GM12878 (cell line): ENCODE data around the gene PAK5. TPM values are rescaled to one million over a fixed set of nuclear protein-coding genes. Genes with fewer than 3 reads are reported as not detected.

Experiments
- ATAC-seq: fragments of 200-7000 bp; cut with Tn5 transposase; 3 replicates; pipeline ENCODE4 v1.9.1; 2020; ENCODE audit warnings: mild to moderate bottlenecking, moderate library complexity
- BruUV-seq: library from RNA; stranded (reverse); fragments of 400-500 nt; replicated peaks from 2 replicates; lab custom pipeline; 2021; lab: Mats Ljungman, UMichigan
- CTCF ChIA-PET: fragments of 300-600 bp; sonication (Branson Sonifier 250); formaldehyde crosslinking; extraction: SDS; loops from one replicate; lab custom pipeline; 2021; ENCODE audit warnings: inconsistent platforms; lab: Yijun Ruan, JAX
- POLR2A ChIA-PET: fragments of 350-600 bp; formaldehyde crosslinking; extraction: SDS; loops from one replicate; lab custom pipeline; 2021; ENCODE audit warnings: inconsistent platforms; lab: Charles Lee
- RAD21 ChIA-PET: fragments of 300-600 bp; sonication (Branson Sonifier 250); formaldehyde crosslinking; loops from one replicate; lab custom pipeline; 2023; ENCODE audit warnings: antibody characterized with exemption; ENCODE audit not compliant: unreplicated experiment; lab: Charles Lee
- SMC1A ChIA-PET: fragments of 300-600 bp; sonication (Branson Sonifier 250); formaldehyde crosslinking; loops from one replicate; lab custom pipeline; 2023; ENCODE audit not compliant: unreplicated experiment, uncharacterized antibody; lab: Charles Lee
- DNase-seq: peaks from one replicate; pipeline ENCODE4 v3.0.0-alpha.2; 2011; ENCODE audit warnings: low read depth, low spot score
- FAIRE-seq: peaks from 3 replicates; lab custom pipeline; 2011; peaks lifted over from hg19 to GRCh38; lab: Jason Lieb, UNC
- H2AFZ ChIP-seq: 2 replicates; pipeline ENCODE4 v1.6.0; 2011; ENCODE audit warnings: low read depth, low read length, control low read depth; ENCODE audit not compliant: control insufficient read depth
- H3K27ac ChIP-seq: 2 replicates; pipeline ENCODE4 v1.5.1; 2011; ENCODE audit warnings: control low read depth; ENCODE audit not compliant: control insufficient read depth, insufficient read depth
- H3K27me3 ChIP-seq, 2 experiments: replicated peaks in 1 of 2; 2 replicates each; pipeline versions ENCODE4 v1.6.0 to v1.6.1; 2011; ENCODE audit warnings: low read length in 1 of 2; ENCODE audit not compliant: control insufficient read depth in 2 of 2, insufficient read depth in 2 of 2
- H3K36me3 ChIP-seq, 2 experiments: 2 replicates each; pipeline ENCODE4 v1.5.1; 2011; ENCODE audit warnings: low read length in 1 of 2; ENCODE audit not compliant: control insufficient read depth in 2 of 2, insufficient read depth in 2 of 2
- H3K4me1 ChIP-seq: 2 replicates; pipeline ENCODE4 v1.6.1; 2011; ENCODE audit warnings: mild to moderate bottlenecking, low read length, moderate library complexity, mixed read lengths; ENCODE audit not compliant: control insufficient read depth, insufficient read depth
- H3K4me2 ChIP-seq: 2 replicates; pipeline ENCODE4 v1.6.0; 2011; ENCODE audit warnings: control low read depth; ENCODE audit not compliant: control insufficient read depth, insufficient read depth
- H3K4me3 ChIP-seq: fragments of 200-600 bp; sonication (generic); 2 replicates; pipeline ENCODE4 v1.5.1; 2016
- H3K79me2 ChIP-seq: 2 replicates; pipeline ENCODE4 v1.6.0; 2011; ENCODE audit warnings: low read length; ENCODE audit not compliant: control insufficient read depth, insufficient read depth
- H3K9ac ChIP-seq: 2 replicates; pipeline ENCODE4 v1.8.0; 2011; ENCODE audit warnings: low read length, control low read depth, mixed read lengths; ENCODE audit not compliant: control insufficient read depth, insufficient read depth
- H3K9me3 ChIP-seq: replicated peaks from 3 replicates; pipeline ENCODE4 v1.5.1; 2011; ENCODE audit warnings: mild to moderate bottlenecking, low read length; ENCODE audit not compliant: control insufficient read depth, insufficient read depth
- H4K20me1 ChIP-seq: 2 replicates; pipeline ENCODE4 v1.6.0; 2011; ENCODE audit not compliant: control insufficient read depth, insufficient read depth
- ATF3 ChIP-seq: IDR thresholded peaks from 2 replicates; pipeline ENCODE4 v1.6.1; 2011; ENCODE audit warnings: low read depth, mild to moderate bottlenecking, low read length, moderate library complexity, borderline replicate concordance; ENCODE audit errors: extremely low read depth
- FOXM1 ChIP-seq: IDR thresholded peaks from 2 replicates; pipeline ENCODE4 v1.6.1; 2012; ENCODE audit warnings: low read depth, mild to moderate bottlenecking, inconsistent platforms, low read length, moderate library complexity
- HDAC6 ChIP-seq: fragments of 200-600 bp; sonication (generic); IDR thresholded peaks from one replicate; pipeline ENCODE4 v1.8.0; 2017; ENCODE audit warnings: antibody characterized with exemption; ENCODE audit not compliant: unreplicated experiment
- MTA2 ChIP-seq: fragments of 450-650 bp; IDR thresholded peaks from 2 replicates; pipeline ENCODE4 v1.6.1; 2016; ENCODE audit warnings: low read depth, mild to moderate bottlenecking, moderate library complexity
- NFXL1 ChIP-seq: fragments of 450-650 bp; IDR thresholded peaks from 2 replicates; pipeline ENCODE4 v1.6.1; 2017; ENCODE audit warnings: antibody characterized with exemption, mild to moderate bottlenecking, borderline replicate concordance
- PML ChIP-seq: IDR thresholded peaks from 2 replicates; pipeline ENCODE4 v1.6.1; 2012; ENCODE audit warnings: low read length, inconsistent platforms
- POLR2AphosphoS2 ChIP-seq: IDR thresholded peaks from 2 replicates; pipeline ENCODE4 v1.6.1; 2011; ENCODE audit warnings: low read depth, mild to moderate bottlenecking, low read length, improper control_type of control experiment, moderate library complexity
- RAD51 ChIP-seq: fragments of 450-650 bp; IDR thresholded peaks from 2 replicates; pipeline ENCODE4 v1.6.1; 2016; ENCODE audit warnings: moderate library complexity, mild to moderate bottlenecking, inconsistent platforms
- SMAD5 ChIP-seq: IDR thresholded peaks from 2 replicates; pipeline ENCODE4 v1.6.1; 2016; ENCODE audit warnings: antibody characterized with exemption, low read depth
- SUZ12 ChIP-seq: fragments of 200-600 bp; sonication (generic); IDR thresholded peaks from one replicate; pipeline ENCODE4 v1.6.1; 2018; ENCODE audit warnings: antibody characterized with exemption, mild to moderate bottlenecking; ENCODE audit not compliant: unreplicated experiment
- TCF3 ChIP-seq: IDR thresholded peaks from 2 replicates; pipeline ENCODE4 v1.6.1; 2012; ENCODE audit warnings: low read depth, mild to moderate bottlenecking, low read length, borderline replicate concordance; ENCODE audit not compliant: insufficient read depth
- TCF7 ChIP-seq: IDR thresholded peaks from 2 replicates; pipeline ENCODE4 v1.6.1; 2014; ENCODE audit warnings: antibody characterized with exemption, borderline replicate concordance
- ZNF24 ChIP-seq: fragments of 450-650 bp; IDR thresholded peaks from 2 replicates; pipeline ENCODE4 v1.6.1; 2017; ENCODE audit warnings: antibody characterized with exemption, mild to moderate bottlenecking
- WGBS: methylation state at CpG from one replicate; pipeline ENCODE4 v1.1.6; 2016; ENCODE audit warnings: low lambda C conversion rate; ENCODE audit not compliant: insufficient replicate concordance, insufficient coverage; ENCODE audit errors: missing lambda C conversion rate; 5-methylcytosine and 5-hydroxymethylcytosine counted together
- in situ Hi-C: fragments of 300-500 bp; cut with MboI; formaldehyde crosslinking; loops from 9 replicates; pipeline ENCODE4 v1.14.3; 2018; ENCODE audit warnings: mixed read lengths
- intact Hi-C: fragments of 100-400 bp; cut with micrococcal nuclease; formaldehyde crosslinking; loops from one replicate; pipeline ENCODE4 v1.14.2; 2022; ENCODE audit not compliant: unreplicated experiment
- polyA plus RNA-seq, 11 experiments: library from polyadenylated mRNA; depleted of rRNA in 4 of 11; unstranded in 6 of 11; stranded (reverse) in 5 of 11; fragments of >200 nt; fragmentation: Nextera tagmentation in 4 of 11; fragmentation: Illumina TruSeq in 1 of 11; extraction: Ambion mirVana in 4 of 11; extraction: Trizol in 1 of 11; gene quantifications; 1 replicate in 1 of 11; 2 replicates in 10 of 11; pipeline versions ENCODE4 v1.2.1 to v1.2.3, GENCODE V29; 2011 to 2016; ENCODE audit warnings: inconsistent platforms in 2 of 11, missing spikeins in 2 of 11, low read depth in 1 of 11
- total RNA-seq, 4 experiments: library from RNA; depleted of rRNA in 3 of 4; stranded (reverse); fragments of >200 nt in 3 of 4; fragmentation: Illumina TruSeq in 1 of 4; extraction: Trizol in 1 of 4; gene quantifications; 2 replicates each; pipeline versions ENCODE4 v1.2.1 to v1.2.3, GENCODE V29; 2013 to 2021
- TF ChIP-seq, protein P1 (sequence below): IDR thresholded peaks from 2 replicates; pipeline ENCODE4 v1.6.1; 2012; ENCODE audit warnings: low read depth, low read length, improper control_type of control experiment

The PAK5 gene
- total and polyA plus RNA-seq, 10 of the 15 experiments (the other 5 are each of a cell fraction or from before 2014, with no cell fraction given): not detected

GRCh38 chr20:9557411-9557810 is 281.5 kb downstream of the PAK5 start:
- whole genome bisulfite sequencing: 26% methylated on average over 4 of the region's 4 CpGs
- no peaks in the 10 kb centered on the region for H4K20me1 ChIP-seq
- no peak overlapping the region for H3K9ac ChIP-seq
- H3K27me3 ChIP-seq: no peaks in the 10 kb centered on the region; a peak in 1 of 4 replicates
- H3K79me2 ChIP-seq: no peaks in the 10 kb centered on the region
- no peak overlapping the region for H2AFZ ChIP-seq
- H3K4me2 ChIP-seq: no peak overlapping the region
- TF ChIP-seq, protein P1, sequence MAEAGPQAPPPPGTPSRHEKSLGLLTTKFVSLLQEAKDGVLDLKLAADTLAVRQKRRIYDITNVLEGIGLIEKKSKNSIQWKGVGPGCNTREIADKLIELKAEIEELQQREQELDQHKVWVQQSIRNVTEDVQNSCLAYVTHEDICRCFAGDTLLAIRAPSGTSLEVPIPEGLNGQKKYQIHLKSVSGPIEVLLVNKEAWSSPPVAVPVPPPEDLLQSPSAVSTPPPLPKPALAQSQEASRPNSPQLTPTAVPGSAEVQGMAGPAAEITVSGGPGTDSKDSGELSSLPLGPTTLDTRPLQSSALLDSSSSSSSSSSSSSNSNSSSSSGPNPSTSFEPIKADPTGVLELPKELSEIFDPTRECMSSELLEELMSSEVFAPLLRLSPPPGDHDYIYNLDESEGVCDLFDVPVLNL: no peak
- no peak for TF ChIP-seq ATF3
- no peak for TF ChIP-seq HDAC6
- no peak for TF ChIP-seq MTA2
- TF ChIP-seq RAD51: no peak
- TF ChIP-seq SMAD5: no peak
- no peak for TF ChIP-seq TCF7
- no peak for TF ChIP-seq SUZ12
- no peak for TF ChIP-seq ZNF24
- TF ChIP-seq TCF3: no peak
- no peak for TF ChIP-seq POLR2AphosphoS2
- no peak for TF ChIP-seq PML
- TF ChIP-seq NFXL1: no peak
- no peak for TF ChIP-seq FOXM1
- SMC1A ChIA-PET: no interaction called here
- DNase-seq: no peak
- no peaks in the 10 kb centered on the region for H3K9me3 ChIP-seq
- no peak for ATAC-seq
- intact Hi-C loops (no loop called here), in situ Hi-C loops (no loop called here)
- no peak overlapping the region for H3K27ac ChIP-seq
- POLR2A ChIA-PET: no interaction called here
- RAD21 ChIA-PET: no interaction called here
- H3K36me3 ChIP-seq: no peaks in the 10 kb centered on the region
- H3K4me1 ChIP-seq: no peaks in the 10 kb centered on the region
- no peak overlapping the region for H3K4me3 ChIP-seq
- BruUV-seq: no TSS peak
- no peak for FAIRE-seq
- CTCF ChIA-PET: no interaction called here
